GM18502 (cell line): Measurements from ENCODE around the gene MAN1C1.
"Not testable (repeated sequence)": the region's sequence is repeated elsewhere in the genome, so short reads cannot be mapped to it uniquely, and the experiment has no call there.

ENCODE experiments used
- ATAC-seq: cut with Tn5 transposase; IDR thresholded peaks from one replicate; pipeline ENCODE4 v1.9.1; 2021; ENCODE audit warnings: mild to moderate bottlenecking; ENCODE audit not compliant: unreplicated experiment, poor library complexity

MAN1C1 gene

GRCh38 chr1:25581764-25582163, 34.8 kb upstream of the MAN1C1 start:
- ATAC-seq = no peak

- no peak for ATAC-seq
Measured at GRCh38 chr1:25583519-25584370, 32.8 kb upstream of the MAN1C1 start.

- no peak for ATAC-seq
Measured at GRCh38 chr1:25586181-25586588, 30.4 kb upstream of the MAN1C1 start.

GRCh38 chr1:25587290-25587689, 29.3 kb upstream of the MAN1C1 start:
- ATAC-seq = no peak

- ATAC-seq = not testable (repeated sequence)
Measured at GRCh38 chr1:25588224-25588623, 28.4 kb upstream of the MAN1C1 start.

- ATAC-seq = not testable (repeated sequence)
Measured at GRCh38 chr1:25588786-25589185, 27.8 kb upstream of the MAN1C1 start.

- ATAC-seq = no peak
Measured at GRCh38 chr1:25590096-25590824, 26.3 kb upstream of the MAN1C1 start.

- ATAC-seq = no peak
Measured at GRCh38 chr1:25593861-25594260, 22.7 kb upstream of the MAN1C1 start.

GRCh38 chr1:25594971-25595370, 21.6 kb upstream of the MAN1C1 start:
- ATAC-seq = no peak

GRCh38 chr1:25596641-25597040, 19.9 kb upstream of the MAN1C1 start:
- ATAC-seq = not testable (repeated sequence)

- ATAC-seq = no peak
Measured at GRCh38 chr1:25598879-25599278, 17.7 kb upstream of the MAN1C1 start.

GRCh38 chr1:25599969-25600610, 16.5 kb upstream of the MAN1C1 start:
- ATAC-seq = no peak

GRCh38 chr1:25600971-25601699, 15.5 kb upstream of the MAN1C1 start:
- not testable (repeated sequence) for ATAC-seq

GRCh38 chr1:25603779-25604538, 12.6 kb upstream of the MAN1C1 start:
- not testable (repeated sequence) for ATAC-seq

GRCh38 chr1:25607123-25607522, 9.5 kb upstream of the MAN1C1 start:
- no peak for ATAC-seq

GRCh38 chr1:25608488-25609178, 8.0 kb upstream of the MAN1C1 start:
- no peak for ATAC-seq

GRCh38 chr1:25609921-25610320, 6.7 kb upstream of the MAN1C1 start:
- ATAC-seq = no peak

GRCh38 chr1:25610822-25611630, 5.6 kb upstream of the MAN1C1 start:
- no peak for ATAC-seq
